ENCODE measurements around the gene ATOSB.
"Not testable (repeated sequence)": the region's sequence is repeated elsewhere in the genome, so short reads cannot be mapped to it uniquely, and the experiment has no call there.

Gene ATOSB

GRCh38 chr9:35115680-35116538 lies at the start of gene ATOSB:
ATOSB (minus strand) TSS chr9:35115862; CDS start chr9:35108274, 7,588 bp downstream.
- DNase-seq (ENCODE audit: low read depth in 2 of 2): peak; percentile 85 to 87

DNA sequence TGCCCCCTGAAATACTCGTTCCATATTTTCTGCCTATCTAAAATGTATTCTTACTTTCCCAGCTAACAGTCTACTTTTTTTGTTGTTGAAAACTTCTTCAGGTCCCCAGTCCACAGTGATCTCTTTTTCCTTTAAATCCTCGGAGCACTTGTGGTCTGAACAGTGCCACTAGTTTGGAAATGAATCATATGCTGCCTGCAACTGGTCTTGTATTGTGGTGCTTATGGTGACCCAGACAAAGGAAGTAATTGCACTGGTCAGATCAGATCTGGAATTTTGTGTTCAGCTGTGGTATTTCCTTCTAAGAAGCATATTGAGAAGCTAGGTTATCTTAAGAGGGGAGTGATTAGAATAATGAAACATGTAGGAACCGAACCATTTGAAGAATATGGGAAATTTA lies 49.0 kb upstream of the ATOSB start:
- DNase-seq (ENCODE audit: low read depth in 2 of 2): no peak

- no peak for DNase-seq (ENCODE audit: low read depth in 2 of 2)
Measured at GRCh38 chr9:35163413-35163812, 47.8 kb upstream of the ATOSB start.

GRCh38 chr9:35162605-35163315 lies 47.1 kb upstream of the ATOSB start:
- DNase-seq (ENCODE audit: low read depth in 2 of 2): no peak

GRCh38 chr9:35161713-35162604 lies 46.3 kb upstream of the ATOSB start, which contains the start of gene UNC13B:
UNC13B (plus strand) TSS chr9:35162009; CDS start chr9:35162284, 275 bp downstream.
- DNase-seq (ENCODE audit: low read depth in 2 of 2): peak; percentile 25 to 59

- no peak for DNase-seq (ENCODE audit: low read depth in 2 of 2)
Measured at GRCh38 chr9:35158501-35159280, 43.0 kb upstream of the ATOSB start.

GRCh38 chr9:35157836-35158235 lies 42.2 kb upstream of the ATOSB start:
- DNase-seq (ENCODE audit: low read depth in 2 of 2): not testable (repeated sequence)

DNA sequence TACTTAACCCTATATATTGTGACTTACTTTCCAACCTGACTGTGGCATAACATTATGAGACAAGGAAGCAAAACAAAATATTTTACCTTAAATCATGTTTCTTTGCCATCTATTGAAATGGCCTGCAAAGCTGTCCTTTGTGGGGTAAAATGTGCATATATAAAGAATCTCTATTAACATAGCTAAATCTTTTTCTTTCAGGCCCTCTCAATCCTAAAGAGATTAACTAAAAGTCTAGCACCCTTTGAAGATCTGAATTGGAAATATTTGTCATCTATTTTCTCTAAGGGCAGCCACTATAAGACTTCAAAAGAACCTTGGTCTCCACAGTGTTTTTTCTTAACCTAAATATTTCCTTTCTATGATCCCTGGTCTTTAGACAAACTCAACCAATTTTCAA lies 41.1 kb upstream of the ATOSB start:
- no peak for DNase-seq (ENCODE audit: low read depth in 2 of 2)

GRCh38 chr9:35152926-35153325 lies 37.3 kb upstream of the ATOSB start:
- DNase-seq (ENCODE audit: low read depth in 2 of 2): no peak

DNA sequence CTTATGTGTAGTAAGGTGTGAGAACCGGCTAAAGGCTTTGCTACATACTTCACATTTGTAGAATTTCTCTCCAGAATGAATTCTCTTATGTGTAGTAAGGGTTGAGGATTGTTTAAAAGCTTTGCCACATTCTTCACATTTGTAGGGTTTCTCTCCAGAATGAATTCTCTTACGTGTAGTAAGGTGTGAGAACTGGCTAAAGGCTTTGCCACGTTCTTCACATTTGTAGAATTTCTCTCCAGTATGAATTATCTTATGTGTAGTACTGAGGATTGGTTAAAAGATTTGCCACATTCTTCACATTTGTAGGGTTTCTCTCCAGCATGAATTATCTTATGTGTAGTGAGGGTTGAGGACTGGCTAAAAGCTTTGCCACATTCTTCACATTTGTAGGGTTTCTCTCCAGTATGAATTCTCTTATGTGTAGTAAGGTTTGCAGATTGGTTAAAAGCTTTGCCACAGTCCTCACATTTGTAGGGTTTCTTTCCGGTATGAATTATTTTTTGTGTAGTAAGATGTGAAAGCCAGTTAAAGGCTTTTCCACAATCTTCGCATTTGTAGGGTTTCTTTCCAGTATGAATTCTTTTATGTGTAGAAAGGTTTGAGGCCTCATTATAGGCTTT lies 32.4 kb upstream of the ATOSB start:
- DNase-seq (ENCODE audit: low read depth in 2 of 2): not testable (repeated sequence)

DNA sequence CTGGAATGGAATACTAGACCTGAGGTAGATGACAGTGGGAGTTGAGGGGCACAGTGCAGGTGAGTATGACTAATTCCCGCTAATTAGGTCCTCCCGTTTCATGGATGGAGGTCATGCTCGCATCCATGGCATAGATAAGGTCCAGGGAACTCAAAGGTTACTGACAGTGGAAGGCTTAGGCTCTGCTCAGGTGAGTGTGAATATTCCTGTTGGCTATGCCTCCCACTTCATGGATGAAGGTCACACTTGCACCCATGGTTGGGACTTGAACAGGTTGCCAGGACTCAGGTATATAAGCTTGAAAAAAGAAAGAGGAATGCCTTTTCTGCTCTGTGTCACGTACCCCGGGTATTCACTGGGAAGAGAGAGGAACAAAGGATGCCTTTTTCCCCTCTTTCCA lies 26.4 kb upstream of the ATOSB start:
- DNase-seq (ENCODE audit: low read depth in 2 of 2): no peak

DNA sequence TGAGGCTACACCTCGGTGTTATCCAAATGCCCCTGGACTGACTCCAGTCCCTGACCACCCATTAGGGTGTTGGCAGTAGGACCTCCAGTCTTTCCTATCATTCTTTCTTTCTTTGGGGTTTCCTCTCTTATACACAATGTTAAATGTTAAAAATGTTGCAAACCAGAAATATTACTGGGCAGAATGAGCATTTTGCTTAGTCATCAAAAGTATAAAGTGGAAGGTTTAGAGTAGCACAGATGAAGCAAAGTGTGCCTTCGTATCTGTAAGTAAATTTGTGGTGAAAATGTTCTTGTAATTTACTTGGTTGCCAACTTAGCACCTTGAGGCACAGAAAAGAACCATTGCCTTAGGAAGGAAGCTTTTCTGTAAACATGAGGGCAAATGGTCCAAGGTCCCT lies 24.4 kb upstream of the ATOSB start:
- no peak for DNase-seq (ENCODE audit: low read depth in 2 of 2)

GRCh38 chr9:35136866-35137265 lies 21.2 kb upstream of the ATOSB start:
- DNase-seq (ENCODE audit: low read depth in 2 of 2): no peak

DNA sequence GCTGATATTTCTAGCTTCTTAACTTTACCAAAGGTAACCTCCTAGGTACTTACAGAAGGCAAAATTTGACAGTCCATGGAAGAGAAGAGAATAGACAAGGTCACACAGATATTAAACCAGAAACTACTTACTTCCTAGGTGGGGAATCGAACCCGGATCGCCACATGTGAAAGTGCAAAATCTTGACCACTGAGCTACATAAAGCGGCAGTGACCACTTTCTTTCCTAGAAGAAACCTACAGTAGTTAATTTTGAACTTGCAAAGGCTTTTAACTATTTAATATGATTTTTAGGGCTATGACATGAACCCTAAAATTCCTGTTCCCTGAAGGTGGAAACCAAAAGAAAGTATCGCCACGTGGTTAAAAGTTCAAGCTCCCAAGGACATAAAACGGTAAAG lies 20.3 kb upstream of the ATOSB start:
- no peak for DNase-seq (ENCODE audit: low read depth in 2 of 2)

GRCh38 chr9:35134920-35135319 lies 19.3 kb upstream of the ATOSB start:
- DNase-seq (ENCODE audit: low read depth in 2 of 2): no peak

DNA sequence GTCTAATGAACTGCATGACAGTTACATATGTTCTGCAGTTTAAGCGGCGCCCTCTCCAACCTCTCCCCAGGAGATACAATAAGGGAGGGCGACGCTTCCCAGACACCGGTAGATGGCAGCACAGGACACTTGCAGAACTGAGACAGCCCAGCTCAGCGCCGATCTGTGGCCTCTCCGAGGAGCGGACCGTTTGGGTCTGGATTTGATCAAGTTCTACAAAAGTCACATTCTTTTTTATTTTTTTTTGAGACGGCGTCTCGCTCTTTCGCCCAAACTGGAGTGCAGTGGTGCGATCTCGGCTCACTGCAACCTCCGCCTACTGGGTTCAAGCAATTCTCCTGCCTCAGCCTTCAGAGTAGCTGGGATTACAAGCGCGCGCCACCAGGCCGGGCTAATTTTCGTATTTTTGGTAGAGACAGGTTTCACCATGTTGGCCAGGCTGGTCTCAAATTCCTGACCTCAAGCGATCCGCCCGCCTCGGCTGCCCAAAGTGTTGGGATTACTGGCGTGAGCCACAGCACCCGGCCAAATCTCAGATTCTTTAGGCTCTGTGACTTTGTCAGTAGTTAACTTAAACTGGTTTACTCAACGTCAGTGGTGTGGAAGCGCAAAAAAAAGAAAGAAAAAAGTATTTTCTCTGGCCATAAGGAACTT lies 1.4 kb upstream of the ATOSB start:
- peak; percentile 70 to 76 for DNase-seq (ENCODE audit: low read depth in 2 of 2)

- no peak for DNase-seq (ENCODE audit: low read depth in 2 of 2)
Measured at GRCh38 chr9:35116539-35116897, 856 bp upstream of the ATOSB start.

DNA sequence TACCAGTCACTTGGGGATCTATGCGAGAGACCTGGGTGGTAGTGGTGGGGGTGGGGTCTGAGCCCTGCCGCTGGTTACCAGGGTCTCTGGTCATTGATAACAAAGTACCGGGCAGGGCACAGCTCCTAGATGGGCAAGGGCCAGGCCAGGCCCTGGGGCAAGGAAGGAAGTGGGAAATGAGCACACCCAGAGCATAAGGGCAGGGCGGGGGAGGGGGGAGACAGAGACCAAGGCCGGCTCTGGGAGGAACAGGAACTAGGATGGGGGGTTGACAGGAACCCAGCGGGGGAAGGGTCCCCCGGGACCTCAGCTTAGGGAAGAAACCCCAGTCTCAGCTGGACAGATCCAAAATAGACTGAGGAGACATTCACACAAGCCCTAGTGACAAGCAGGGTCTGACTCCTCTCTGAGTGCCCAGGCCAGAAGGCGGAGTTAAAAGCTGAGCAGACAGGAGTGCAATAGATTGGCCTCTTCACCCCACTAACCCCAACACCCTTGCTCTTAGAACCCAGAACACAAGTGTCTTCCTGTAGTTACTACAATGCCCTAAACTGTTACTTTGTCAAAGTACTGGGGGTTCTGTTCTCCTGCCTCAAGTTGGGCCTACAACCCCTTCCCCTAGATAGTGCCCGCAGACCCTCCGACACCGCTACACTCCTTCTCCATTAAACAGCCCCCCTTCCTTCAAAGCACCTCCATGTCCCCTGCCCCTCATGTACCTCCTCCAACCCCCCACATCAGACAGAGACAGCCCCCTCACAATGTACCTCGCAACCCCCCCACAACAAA lies 628 bp downstream of the ATOSB start:
- DNase-seq (ENCODE audit: low read depth in 2 of 2): no peak

- DNase-seq (ENCODE audit: low read depth in 2 of 2): no peak
Measured at GRCh38 chr9:35114113-35114839, 1.4 kb downstream of the ATOSB start.

All from stimulated activated CD8-positive, alpha-beta memory T cell treated with anti-CD3 and anti-CD28 coated beads, Interleukin-2, amount 100 ng/mL, for 1 hour (primary cell).